ENCODE results near the gene OR5H6.

Gene OR5H6

GRCh38 chr3:98262046-98262445, 2.0 kb upstream of the OR5H6 start:
- Histone ChIP-seq H3K4me3 (ENCODE audit: low read depth, low read length) (no peak overlapping the region), H3K36me3 (ENCODE audit: control insufficient read depth, insufficient read depth, low read length) (no peaks in the 10 kb centered on the region), H3K27ac (ENCODE audit: low read depth, low read length) (no peak overlapping the region), H3K9me3 (ENCODE audit: control insufficient read depth, insufficient read depth, low read depth, low read length) (peaks cover 5% of the 10 kb centered on the region; the same call in 1 of the 2 replicates), H3K27me3 (ENCODE audit: control insufficient read depth, insufficient read depth, low read length) (no peaks in the 10 kb centered on the region), H3K9ac (ENCODE audit: low read length) (no peak overlapping the region), H3K4me1 (ENCODE audit: control insufficient read depth, insufficient read depth, low read length) (no peaks in the 10 kb centered on the region)

DNA sequence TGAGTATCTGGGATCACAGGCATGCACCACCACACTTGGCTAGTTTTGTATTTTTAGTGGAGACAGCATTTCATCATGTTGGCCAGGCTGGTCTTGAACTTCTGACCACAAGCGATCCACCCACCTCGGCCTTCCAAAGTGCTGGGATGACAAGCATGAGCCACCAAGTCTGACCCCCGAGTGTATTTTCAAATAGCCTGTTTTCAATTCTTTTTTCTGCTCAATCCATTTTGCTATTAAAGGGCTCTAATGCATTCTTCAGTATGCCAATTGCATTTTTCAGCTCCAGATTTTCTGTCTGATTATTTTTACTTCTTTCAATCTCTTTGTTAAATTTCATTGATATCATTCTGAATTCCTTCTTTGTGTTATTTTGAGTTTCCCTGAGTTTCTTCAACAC, 5.8 kb downstream of the OR5H6 start:
- H3K27ac ChIP-seq (ENCODE audit: low read depth, low read length) = no peak overlapping the region
- no peaks in the 10 kb centered on the region for H3K27me3 ChIP-seq (ENCODE audit: control insufficient read depth, insufficient read depth, low read length)
- H3K9me3 ChIP-seq (ENCODE audit: control insufficient read depth, insufficient read depth, low read depth, low read length) = peaks cover 21% of the 10 kb centered on the region
- no peaks in the 10 kb centered on the region; the same call in 1 of the 2 replicates for H3K36me3 ChIP-seq (ENCODE audit: control insufficient read depth, insufficient read depth, low read length)
- H3K9ac ChIP-seq (ENCODE audit: low read length) = no peak overlapping the region
- no peak overlapping the region for H3K4me3 ChIP-seq (ENCODE audit: low read depth, low read length)
- no peaks in the 10 kb centered on the region for H3K4me1 ChIP-seq (ENCODE audit: control insufficient read depth, insufficient read depth, low read length)

DNA sequence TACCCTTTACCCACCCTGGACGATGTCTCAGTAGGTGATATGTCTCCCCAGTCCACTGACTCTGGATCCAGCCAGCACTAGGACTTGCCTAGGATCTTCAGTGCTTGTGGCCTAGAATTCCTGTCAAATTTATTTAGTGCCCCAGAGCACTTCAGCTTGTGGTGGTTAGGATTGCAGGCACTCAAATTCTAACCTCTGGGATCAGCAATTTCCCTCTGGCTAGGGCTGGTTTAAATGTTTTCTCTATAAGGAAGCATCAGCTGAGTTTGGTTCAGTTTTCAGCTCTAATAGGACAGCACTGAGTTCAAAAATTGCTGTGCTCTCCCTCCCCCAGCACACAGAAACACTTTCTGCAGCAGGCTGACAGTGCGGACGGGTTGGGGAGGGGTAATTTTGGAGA, 8.1 kb downstream of the OR5H6 start:
- no peaks in the 10 kb centered on the region; the same call in 1 of the 2 replicates for H3K36me3 ChIP-seq (ENCODE audit: control insufficient read depth, insufficient read depth, low read length)
- H3K4me1 ChIP-seq (ENCODE audit: control insufficient read depth, insufficient read depth, low read length) = no peaks in the 10 kb centered on the region
- H3K9ac ChIP-seq (ENCODE audit: low read length) = no peak overlapping the region
- H3K9me3 ChIP-seq (ENCODE audit: control insufficient read depth, insufficient read depth, low read depth, low read length) = peaks cover 26% of the 10 kb centered on the region
- H3K27ac ChIP-seq (ENCODE audit: low read depth, low read length) = no peak overlapping the region
- H3K4me3 ChIP-seq (ENCODE audit: low read depth, low read length) = no peak overlapping the region
- no peaks in the 10 kb centered on the region for H3K27me3 ChIP-seq (ENCODE audit: control insufficient read depth, insufficient read depth, low read length)

DNA sequence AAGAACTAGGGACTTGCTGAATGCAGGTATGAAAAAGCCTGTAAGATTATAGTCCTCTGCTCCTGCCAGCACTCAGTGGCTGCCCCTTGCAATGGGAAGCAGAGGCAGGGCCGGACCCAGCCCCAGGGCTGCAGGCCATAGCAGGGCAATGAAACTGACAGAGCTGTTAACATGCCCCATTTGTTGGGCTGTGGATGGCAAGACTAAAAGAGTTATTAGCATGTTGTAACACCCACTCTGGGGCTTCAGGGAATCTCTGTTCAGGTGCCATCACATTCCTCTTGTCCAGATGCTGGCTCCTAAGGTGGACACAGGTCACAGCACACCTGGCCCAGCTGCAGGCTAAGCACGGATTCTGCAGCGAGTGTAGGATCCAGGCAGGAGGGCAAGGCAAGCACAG, 10.9 kb downstream of the OR5H6 start:
- no peak overlapping the region for H3K27ac ChIP-seq (ENCODE audit: low read depth, low read length)
- no peaks in the 10 kb centered on the region for H3K27me3 ChIP-seq (ENCODE audit: control insufficient read depth, insufficient read depth, low read length)
- peaks cover 23% of the 10 kb centered on the region for H3K9me3 ChIP-seq (ENCODE audit: control insufficient read depth, insufficient read depth, low read depth, low read length)

DNA sequence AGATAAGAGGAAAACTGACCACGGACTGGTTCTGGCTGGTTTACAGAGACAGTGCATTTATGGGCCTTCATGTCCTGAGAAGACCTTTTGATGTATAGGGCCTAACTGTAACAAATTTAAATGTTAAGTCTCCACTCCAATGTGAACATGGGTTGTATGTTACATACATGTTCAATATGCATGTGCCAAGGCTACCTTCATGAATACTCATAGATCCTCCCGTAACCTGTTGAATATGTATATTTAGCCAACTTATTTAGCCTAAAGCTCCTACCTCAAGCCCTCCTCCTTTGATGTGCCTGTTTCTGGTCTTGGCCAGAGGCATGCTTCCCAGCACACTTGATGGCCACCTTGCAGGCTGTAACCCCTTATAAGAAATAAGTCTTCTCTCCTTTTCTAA, 18.2 kb downstream of the OR5H6 start, which contains the start of gene OR5H2:
Gene OR5H2, plus strand, starts transcription at position 301 of the 400 bp plus-strand sequence. CDS start 398 bp downstream, outside the sequence.
- Histone ChIP-seq H3K9me3 (ENCODE audit: control insufficient read depth, insufficient read depth, low read depth, low read length) (no peaks in the 10 kb centered on the region), H3K4me1 (ENCODE audit: control insufficient read depth, insufficient read depth, low read length) (0 out of 2 replicates have a peak, but pooled peaks cover 4% of the 10 kb centered on the region), H3K36me3 (ENCODE audit: control insufficient read depth, insufficient read depth, low read length) (no peaks in the 10 kb centered on the region), H3K27ac (ENCODE audit: low read depth, low read length) (no peak within 1 kb of the TSS), H3K9ac (ENCODE audit: low read length) (no peak within 1 kb of the TSS), H3K4me3 (ENCODE audit: low read depth, low read length) (no peak within 1 kb of the TSS), H3K27me3 (ENCODE audit: control insufficient read depth, insufficient read depth, low read length) (no peaks in the 10 kb centered on the region)

More for the DNA sequence above, 10.9 kb downstream of the OR5H6 start:
- Histone ChIP-seq H3K9ac (ENCODE audit: low read length) (no peak overlapping the region), H3K4me3 (ENCODE audit: low read depth, low read length) (no peak overlapping the region), H3K4me1 (ENCODE audit: control insufficient read depth, insufficient read depth, low read length) (no peaks in the 10 kb centered on the region), H3K36me3 (ENCODE audit: control insufficient read depth, insufficient read depth, low read length) (no peaks in the 10 kb centered on the region; the same call in 1 of the 2 replicates)

GRCh38 chr3:98290916-98291315, 26.9 kb downstream of the OR5H6 start:
- Histone ChIP-seq H3K4me3 (ENCODE audit: low read depth, low read length) (no peak overlapping the region), H3K9ac (ENCODE audit: low read length) (no peak overlapping the region), H3K27me3 (ENCODE audit: control insufficient read depth, insufficient read depth, low read length) (no peaks in the 10 kb centered on the region), H3K27ac (ENCODE audit: low read depth, low read length) (no peak overlapping the region), H3K36me3 (ENCODE audit: control insufficient read depth, insufficient read depth, low read length) (no peaks in the 10 kb centered on the region), H3K9me3 (ENCODE audit: control insufficient read depth, insufficient read depth, low read depth, low read length) (peaks cover 3% of the 10 kb centered on the region; the same call in 1 of the 2 replicates), H3K4me1 (ENCODE audit: control insufficient read depth, insufficient read depth, low read length) (no peaks in the 10 kb centered on the region)

GRCh38 chr3:98291332-98291957, 27.4 kb downstream of the OR5H6 start:
- H3K4me1 ChIP-seq (ENCODE audit: control insufficient read depth, insufficient read depth, low read length) = no peaks in the 10 kb centered on the region

More at GRCh38 chr3:98291332-98291957, 27.4 kb downstream of the OR5H6 start:
- H3K9me3 ChIP-seq (ENCODE audit: control insufficient read depth, insufficient read depth, low read depth, low read length) = peaks cover 3% of the 10 kb centered on the region; the same call in 1 of the 2 replicates
- no peak overlapping the region for H3K27ac ChIP-seq (ENCODE audit: low read depth, low read length)
- no peak overlapping the region for H3K9ac ChIP-seq (ENCODE audit: low read length)
- H3K4me3 ChIP-seq (ENCODE audit: low read depth, low read length) = no peak overlapping the region
- H3K36me3 ChIP-seq (ENCODE audit: control insufficient read depth, insufficient read depth, low read length) = no peaks in the 10 kb centered on the region
- no peaks in the 10 kb centered on the region for H3K27me3 ChIP-seq (ENCODE audit: control insufficient read depth, insufficient read depth, low read length)

Measured in HUES6 (cell line).